ENCODE measurements around the gene TFAP2C.

DNA sequence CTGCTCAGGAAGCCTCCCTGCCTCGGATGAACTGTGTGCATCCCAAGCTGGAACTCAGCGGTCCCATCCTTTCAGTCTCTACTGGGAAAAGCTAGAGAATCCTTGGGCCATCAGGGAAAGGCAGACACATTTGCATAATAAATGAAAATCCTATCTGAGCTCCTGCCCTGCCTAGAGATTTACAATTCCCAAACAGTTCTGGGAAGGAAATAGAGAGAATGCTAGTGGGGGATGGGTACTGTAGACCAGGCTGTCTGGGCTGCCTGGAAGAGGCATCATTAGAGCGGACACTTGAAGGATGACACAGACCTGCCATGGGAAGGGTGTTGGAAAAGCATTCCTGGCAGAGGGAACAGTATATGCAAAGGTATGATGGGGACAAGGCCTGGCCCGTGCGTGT, 44.3 kb downstream of the TFAP2C start:
- TF ChIP-seq, protein P1, sequence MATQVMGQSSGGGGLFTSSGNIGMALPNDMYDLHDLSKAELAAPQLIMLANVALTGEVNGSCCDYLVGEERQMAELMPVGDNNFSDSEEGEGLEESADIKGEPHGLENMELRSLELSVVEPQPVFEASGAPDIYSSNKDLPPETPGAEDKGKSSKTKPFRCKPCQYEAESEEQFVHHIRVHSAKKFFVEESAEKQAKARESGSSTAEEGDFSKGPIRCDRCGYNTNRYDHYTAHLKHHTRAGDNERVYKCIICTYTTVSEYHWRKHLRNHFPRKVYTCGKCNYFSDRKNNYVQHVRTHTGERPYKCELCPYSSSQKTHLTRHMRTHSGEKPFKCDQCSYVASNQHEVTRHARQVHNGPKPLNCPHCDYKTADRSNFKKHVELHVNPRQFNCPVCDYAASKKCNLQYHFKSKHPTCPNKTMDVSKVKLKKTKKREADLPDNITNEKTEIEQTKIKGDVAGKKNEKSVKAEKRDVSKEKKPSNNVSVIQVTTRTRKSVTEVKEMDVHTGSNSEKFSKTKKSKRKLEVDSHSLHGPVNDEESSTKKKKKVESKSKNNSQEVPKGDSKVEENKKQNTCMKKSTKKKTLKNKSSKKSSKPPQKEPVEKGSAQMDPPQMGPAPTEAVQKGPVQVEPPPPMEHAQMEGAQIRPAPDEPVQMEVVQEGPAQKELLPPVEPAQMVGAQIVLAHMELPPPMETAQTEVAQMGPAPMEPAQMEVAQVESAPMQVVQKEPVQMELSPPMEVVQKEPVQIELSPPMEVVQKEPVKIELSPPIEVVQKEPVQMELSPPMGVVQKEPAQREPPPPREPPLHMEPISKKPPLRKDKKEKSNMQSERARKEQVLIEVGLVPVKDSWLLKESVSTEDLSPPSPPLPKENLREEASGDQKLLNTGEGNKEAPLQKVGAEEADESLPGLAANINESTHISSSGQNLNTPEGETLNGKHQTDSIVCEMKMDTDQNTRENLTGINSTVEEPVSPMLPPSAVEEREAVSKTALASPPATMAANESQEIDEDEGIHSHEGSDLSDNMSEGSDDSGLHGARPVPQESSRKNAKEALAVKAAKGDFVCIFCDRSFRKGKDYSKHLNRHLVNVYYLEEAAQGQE (IDR thresholded peaks at IDR 0.05; ENCODE audit: insufficient read depth in 1 of 2, low read depth in 2 of 2, low read length in 2 of 2): no peak
- TF ChIP-seq POLR2AphosphoS5 (IDR thresholded peaks at IDR 0.05; ENCODE audit: low read depth, low read length): no peak
- TF ChIP-seq TAF1 (IDR thresholded peaks at IDR 0.05; ENCODE audit: borderline replicate concordance, insufficient read depth, low read length): no peak

All from PFSK-1 (cell line).